GM12873 (cell line): ENCODE results near the gene ARL16.

Experiments
- TF ChIP-seq, protein P1 (sequence below): IDR thresholded peaks from 2 replicates; pipeline ENCODE4 v1.5.1; 2012; ENCODE audit warnings: low read depth, mild to moderate bottlenecking, moderate library complexity, low read length, control low read depth; ENCODE audit not compliant: insufficient read depth; ENCODE audit errors: missing control alignments

The ARL16 gene

GRCh38 chr17:81644496-81644895 is 39.1 kb downstream of the ARL16 start:
- TF ChIP-seq, protein P1, sequence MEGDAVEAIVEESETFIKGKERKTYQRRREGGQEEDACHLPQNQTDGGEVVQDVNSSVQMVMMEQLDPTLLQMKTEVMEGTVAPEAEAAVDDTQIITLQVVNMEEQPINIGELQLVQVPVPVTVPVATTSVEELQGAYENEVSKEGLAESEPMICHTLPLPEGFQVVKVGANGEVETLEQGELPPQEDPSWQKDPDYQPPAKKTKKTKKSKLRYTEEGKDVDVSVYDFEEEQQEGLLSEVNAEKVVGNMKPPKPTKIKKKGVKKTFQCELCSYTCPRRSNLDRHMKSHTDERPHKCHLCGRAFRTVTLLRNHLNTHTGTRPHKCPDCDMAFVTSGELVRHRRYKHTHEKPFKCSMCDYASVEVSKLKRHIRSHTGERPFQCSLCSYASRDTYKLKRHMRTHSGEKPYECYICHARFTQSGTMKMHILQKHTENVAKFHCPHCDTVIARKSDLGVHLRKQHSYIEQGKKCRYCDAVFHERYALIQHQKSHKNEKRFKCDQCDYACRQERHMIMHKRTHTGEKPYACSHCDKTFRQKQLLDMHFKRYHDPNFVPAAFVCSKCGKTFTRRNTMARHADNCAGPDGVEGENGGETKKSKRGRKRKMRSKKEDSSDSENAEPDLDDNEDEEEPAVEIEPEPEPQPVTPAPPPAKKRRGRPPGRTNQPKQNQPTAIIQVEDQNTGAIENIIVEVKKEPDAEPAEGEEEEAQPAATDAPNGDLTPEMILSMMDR: no peak

DNA sequence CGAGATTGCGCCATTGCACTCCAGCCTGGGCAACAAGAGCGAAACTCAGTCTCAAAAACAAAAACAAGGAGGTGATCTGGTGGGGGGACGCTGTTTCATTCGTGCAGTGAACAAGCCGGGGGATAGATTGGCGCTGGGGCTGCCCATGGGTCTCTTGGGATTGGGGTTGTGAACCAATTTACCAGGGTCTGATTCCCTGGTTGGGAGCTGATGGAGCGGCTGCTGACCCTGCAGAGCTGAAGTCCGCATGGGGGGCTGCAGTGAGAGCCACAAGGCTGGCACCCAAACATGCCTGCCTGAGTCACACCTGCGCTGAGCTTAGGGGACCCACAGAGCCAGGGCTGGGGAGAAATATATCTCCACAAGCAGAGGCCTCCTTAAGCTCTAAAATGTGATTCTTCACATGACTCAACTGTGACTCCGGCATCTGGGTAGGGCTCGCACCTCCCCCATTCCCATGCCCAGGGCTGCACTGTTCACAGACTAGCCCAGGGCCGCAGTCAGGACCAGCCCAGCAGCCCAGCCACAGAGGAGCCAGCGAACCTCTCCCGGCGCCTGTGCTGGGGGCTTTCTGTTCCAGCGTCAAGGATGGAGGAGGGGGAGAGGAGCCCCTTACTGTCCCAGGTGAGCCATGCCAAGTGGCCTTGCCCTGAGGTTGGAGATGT is 41.6 kb downstream of the ARL16 start:
- TF ChIP-seq, protein P1: no peak

DNA sequence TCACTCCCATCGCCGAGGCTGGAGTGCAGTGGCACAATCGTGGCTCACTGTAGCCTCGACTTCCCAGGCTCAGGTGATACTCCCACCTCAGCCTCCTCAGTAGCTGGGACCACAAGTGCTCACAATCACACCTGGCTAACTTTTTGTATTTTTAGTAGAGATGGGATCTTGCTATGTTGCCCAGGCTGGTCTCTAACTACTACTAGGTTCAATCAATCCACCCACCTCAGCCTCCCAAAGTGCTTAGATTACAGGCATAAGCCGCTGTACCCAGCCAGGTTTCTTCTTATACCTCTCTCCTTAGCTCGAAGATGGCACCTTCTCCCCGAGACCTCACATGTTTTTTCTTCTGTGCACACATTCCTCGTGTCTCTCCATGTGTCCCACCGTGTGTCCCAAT is 43.6 kb downstream of the ARL16 start:
- TF ChIP-seq, protein P1: no peak

DNA sequence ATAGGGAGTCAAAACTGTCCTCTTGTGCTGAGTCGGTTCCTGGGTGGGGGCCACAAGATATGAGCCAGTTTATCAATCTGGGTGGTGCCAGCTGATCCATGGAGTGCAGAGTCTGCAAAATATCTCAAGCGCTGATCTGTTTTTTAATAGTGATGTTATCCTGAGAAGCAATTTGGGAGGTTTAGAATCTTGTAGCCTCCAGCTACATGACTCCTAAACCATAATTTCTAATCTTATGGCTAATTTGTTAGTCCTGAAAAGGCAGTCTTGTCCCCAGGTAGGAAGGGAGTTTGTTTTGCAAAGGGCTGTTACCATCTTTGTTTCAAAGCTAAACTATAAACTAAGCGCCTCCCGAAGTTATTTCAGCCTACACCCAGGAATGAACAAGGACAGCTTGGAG is 44.9 kb downstream of the ARL16 start:
- TF ChIP-seq, protein P1: no peak

DNA sequence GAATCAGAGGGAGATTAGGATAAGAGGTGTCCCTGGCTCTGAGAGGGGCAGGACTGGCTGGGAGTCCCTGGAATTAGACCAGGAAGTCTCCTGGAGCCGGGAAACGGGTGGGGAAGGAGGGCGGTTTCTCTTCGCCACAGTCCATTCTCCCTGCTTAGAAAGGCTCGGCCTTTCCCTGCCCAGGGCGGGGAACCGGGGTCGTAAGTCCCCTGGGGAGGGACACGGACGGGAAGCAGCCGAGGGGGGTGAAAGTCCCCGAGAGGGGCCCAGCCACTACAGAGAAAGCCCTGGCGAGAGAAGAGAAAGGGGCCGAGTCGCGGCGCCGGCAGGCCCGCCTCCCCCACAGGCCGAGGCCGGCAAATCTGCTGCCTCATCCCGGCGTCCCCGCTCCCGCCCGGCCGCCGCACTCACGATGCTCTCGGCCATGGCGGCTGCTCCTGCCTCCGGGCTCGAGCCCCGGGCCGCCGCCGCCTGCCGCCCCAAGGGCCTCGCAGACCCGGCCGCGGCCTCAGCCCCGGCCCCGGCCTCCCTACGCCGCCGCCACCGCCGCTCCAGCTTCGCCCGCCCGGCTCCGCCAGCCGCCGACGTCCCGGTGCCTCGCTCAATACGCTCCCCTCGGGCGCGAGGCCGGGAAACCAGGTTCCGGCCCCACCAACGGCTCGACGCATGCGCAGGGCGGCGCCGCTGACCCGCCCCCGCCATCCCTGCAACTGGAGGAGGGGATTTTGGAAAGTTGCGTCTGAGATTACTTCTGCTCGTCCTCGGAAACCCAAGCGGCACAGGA is 46.9 kb downstream of the ARL16 start, which contains the start of the genes NPLOC4 and TSPAN10:
Gene NPLOC4 (minus strand): TSS at position 608 of the 784 bp plus-strand sequence. CDS start 182 bp downstream, at position 426.
Gene TSPAN10 (plus strand): TSS at position 692 of the 784 bp plus-strand sequence. CDS start 5,217 bp downstream, outside the sequence.
- TF ChIP-seq, protein P1: no peak

DNA sequence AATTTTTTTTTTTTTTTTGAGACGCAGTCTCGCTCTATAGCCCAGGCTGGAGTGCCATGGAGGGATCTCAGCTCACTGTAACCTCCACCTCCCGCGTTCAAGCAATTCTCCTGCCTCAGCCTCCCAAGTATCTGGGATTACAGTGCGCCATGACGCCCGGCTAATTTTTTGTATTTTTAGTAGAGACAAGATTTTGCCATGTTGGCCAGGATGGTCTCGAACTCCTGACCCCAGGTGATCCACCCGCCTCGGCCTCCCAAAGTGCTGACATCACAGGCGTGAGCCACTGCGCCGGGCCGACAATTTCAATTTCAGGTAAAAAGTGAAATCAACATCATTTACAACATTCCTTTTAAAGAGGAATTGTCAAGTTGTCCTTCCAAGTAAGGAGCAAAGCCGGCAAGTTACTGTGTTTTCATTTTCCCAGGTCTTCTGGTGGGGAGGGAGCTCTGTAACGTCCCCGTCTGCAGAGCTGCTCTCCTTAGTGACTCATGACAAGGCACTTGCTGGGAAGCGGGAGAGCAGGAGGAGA is 47.6 kb downstream of the ARL16 start:
- TF ChIP-seq, protein P1: no peak

GRCh38 chr17:81635431-81635830 is 48.2 kb downstream of the ARL16 start:
- TF ChIP-seq, protein P1: no peak
